Fibroblast of skin of left quadriceps (primary cell): ENCODE measurements around the gene CCM2.

Source experiments
- DNase-seq, 2 experiments: peaks; one replicate each; pipeline ENCODE4 v3.0.0-alpha.2; 2013; ENCODE audit warnings: low read depth in 2 of 2

The CCM2 gene

GRCh38 chr7:45122975-45123860 is 123.2 kb downstream of the CCM2 start:
- no peak for DNase-seq

- DNase-seq = no peak
Observed at GRCh38 chr7:45123913-45124710, 124.1 kb downstream of the CCM2 start.

GRCh38 chr7:45125193-45125904 is 125.3 kb downstream of the CCM2 start:
- no peak for DNase-seq
